SH-SY5Y (cell line): ENCODE measurements around the gene CENPK.

Experiments used
- GATA2 ChIP-seq: IDR thresholded peaks from 2 replicates; pipeline ENCODE4 v1.6.1; 2011; ENCODE audit warnings: mild to moderate bottlenecking, low read depth, low read length
- GATA3 ChIP-seq: IDR thresholded peaks from 2 replicates; pipeline ENCODE4 v1.6.1; 2011; ENCODE audit warnings: low read depth, mild to moderate bottlenecking, low read length, moderate library complexity

CENPK gene

GRCh38 chr5:65544473-65544872 lies 18.5 kb downstream of the CENPK start:
- no peak for TF ChIP-seq GATA2

- TF ChIP-seq GATA2: no peak
- TF ChIP-seq GATA3: no peak
These were observed 23.1 kb downstream of the CENPK start for GRCh38 chr5:65539827-65540226.

GRCh38 chr5:65535529-65535987 lies 27.4 kb downstream of the CENPK start:
- TF ChIP-seq GATA2: no peak
- no peak for TF ChIP-seq GATA3

- no peak for TF ChIP-seq GATA3
These were observed 32.1 kb downstream of the CENPK start for GRCh38 chr5:65530904-65531303.

GRCh38 chr5:65525726-65526125 lies 37.2 kb downstream of the CENPK start:
- TF ChIP-seq GATA2 (no peak), GATA3 (no peak)

- TF ChIP-seq GATA2 (no peak), GATA3 (no peak)
These were observed 50.6 kb downstream of the CENPK start for GRCh38 chr5:65512170-65512937.

- TF ChIP-seq GATA3: no peak
- no peak for TF ChIP-seq GATA2
These were observed 54.0 kb downstream of the CENPK start for GRCh38 chr5:65508978-65509377.

GRCh38 chr5:65506961-65507360 lies 56.0 kb downstream of the CENPK start:
- no peak for TF ChIP-seq GATA2
- no peak for TF ChIP-seq GATA3

GRCh38 chr5:65489119-65489518 lies 73.8 kb downstream of the CENPK start:
- TF ChIP-seq GATA3: no peak
- TF ChIP-seq GATA2: no peak

GRCh38 chr5:65485405-65485804 lies 77.6 kb downstream of the CENPK start:
- TF ChIP-seq GATA3 (no peak), GATA2 (no peak)

- no peak for TF ChIP-seq GATA2
- no peak for TF ChIP-seq GATA3
These were observed 79.2 kb downstream of the CENPK start for GRCh38 chr5:65483546-65484346.

- no peak for TF ChIP-seq GATA3
- TF ChIP-seq GATA2: no peak
These were observed 80.0 kb downstream of the CENPK start for GRCh38 chr5:65482736-65483545.

GRCh38 chr5:65482296-65482735 lies 80.7 kb downstream of the CENPK start:
- no peak for TF ChIP-seq GATA3
- no peak for TF ChIP-seq GATA2

- TF ChIP-seq GATA2 (no peak), GATA3 (no peak)
These were observed 81.2 kb downstream of the CENPK start, which contains the start of gene ADAMTS6 for GRCh38 chr5:65481635-65482295. Gene ADAMTS6, minus strand, starts transcription at chr5:65481920. Its CDS starts 8,247 bp downstream, at chr5:65473673.
